HG03045 (cell line): ENCODE data around the gene UBXN10.
"Not testable (repeated sequence)": the region's sequence is repeated elsewhere in the genome, so short reads cannot be mapped to it uniquely, and the experiment has no call there.

ENCODE experiments used
- ATAC-seq: cut with Tn5 transposase; IDR thresholded peaks from one replicate; pipeline ENCODE4 v1.9.1; 2021; ENCODE audit warnings: mild to moderate bottlenecking, moderate library complexity; ENCODE audit not compliant: unreplicated experiment

Gene UBXN10

DNA sequence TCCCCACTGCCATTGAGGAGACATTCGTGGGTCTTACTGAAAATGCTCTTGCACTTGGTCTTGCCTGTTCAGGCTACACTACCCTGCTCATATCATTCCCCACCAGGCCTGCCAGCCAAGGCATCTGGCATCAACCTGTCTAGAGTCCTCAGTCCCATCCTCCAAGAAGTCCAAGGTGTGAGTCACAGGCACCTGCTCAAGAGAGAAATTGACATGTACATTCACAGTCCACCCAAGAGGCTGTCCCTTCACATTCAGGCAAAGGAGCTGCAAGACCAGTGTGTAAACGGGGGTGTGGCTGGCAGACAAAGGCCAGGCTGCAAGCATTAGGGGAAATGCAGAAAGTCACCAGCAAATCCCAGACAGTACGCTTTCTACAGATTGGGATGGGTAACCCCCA, 13.5 kb downstream of the UBXN10 start:
- ATAC-seq: no peak

DNA sequence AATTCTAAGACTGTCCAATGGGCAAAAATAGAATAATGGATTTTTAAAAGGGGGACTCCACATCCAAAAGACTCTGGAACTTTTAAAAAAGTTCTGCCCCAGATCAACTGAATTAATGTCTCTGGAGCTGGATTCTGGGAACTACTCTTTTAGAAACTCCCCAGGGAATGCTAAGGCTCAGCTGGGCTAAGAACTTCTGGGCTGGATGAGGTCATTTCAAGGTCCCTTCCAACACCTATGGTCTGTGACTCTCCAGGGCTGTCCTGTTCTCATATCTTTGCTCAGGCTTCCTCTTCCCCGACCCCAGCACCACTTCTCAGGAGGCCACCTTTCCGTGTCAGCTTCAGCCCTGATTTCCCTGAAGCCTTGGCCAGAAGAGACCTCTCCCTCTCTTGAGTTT, 13.9 kb downstream of the UBXN10 start:
- no peak for ATAC-seq

DNA sequence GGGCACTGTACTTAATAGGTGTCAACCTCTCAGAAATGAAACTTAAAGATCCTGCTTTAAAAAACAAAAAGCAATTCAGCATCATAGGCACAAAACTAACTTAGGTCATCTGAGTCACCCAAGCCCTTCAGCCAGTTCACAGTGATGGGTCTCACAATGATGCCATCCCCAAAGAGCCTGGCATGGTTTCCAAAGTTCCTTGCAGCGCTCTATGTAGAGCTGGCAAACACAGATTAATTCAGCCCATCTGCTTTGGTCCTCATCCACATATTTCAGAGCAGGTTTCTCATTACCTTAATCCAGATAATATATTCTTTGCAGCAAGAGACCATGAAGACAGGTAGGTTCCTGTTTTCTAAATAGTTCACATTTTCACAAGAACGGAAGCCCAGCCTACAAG, 15.1 kb downstream of the UBXN10 start:
- ATAC-seq: no peak

DNA sequence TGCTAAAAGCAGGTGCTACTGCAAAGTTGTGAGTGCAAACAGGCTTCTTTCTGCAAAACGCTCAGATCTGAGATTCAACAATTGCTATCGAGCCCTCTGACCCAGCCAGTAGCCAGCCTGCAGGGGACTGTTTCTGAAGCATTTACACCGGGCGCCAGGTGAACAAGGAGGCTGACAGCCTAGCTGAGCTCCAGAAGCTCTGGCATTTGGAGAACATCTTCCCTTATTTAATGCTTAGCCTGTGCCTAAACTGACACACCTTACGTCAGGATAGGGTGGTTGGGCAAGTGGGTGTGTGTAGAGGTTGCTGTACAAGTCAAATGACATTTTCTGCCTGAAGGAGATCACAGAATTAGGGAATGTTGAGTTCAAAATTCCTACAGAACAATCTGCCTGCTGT, 16.3 kb downstream of the UBXN10 start:
- no peak for ATAC-seq

DNA sequence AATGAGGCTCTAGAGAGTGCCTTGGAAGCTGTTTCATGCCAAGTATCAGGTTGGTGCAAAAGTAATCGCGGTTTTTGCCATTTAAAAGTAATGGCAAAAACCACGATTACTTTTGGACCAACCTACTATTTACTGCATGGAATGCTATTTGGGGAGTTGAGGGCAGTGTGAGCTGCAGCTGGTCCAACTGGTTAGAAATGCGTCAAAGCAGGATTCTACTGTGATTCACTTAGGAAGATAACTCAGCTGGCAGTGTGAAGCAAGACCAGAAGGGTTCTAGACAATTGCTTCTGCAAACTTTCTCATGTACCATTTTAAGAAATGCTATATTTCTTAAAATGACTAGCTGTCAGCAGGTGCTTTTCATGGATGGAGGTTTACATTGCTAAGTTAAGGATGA, 21.6 kb downstream of the UBXN10 start:
- ATAC-seq: no peak

DNA sequence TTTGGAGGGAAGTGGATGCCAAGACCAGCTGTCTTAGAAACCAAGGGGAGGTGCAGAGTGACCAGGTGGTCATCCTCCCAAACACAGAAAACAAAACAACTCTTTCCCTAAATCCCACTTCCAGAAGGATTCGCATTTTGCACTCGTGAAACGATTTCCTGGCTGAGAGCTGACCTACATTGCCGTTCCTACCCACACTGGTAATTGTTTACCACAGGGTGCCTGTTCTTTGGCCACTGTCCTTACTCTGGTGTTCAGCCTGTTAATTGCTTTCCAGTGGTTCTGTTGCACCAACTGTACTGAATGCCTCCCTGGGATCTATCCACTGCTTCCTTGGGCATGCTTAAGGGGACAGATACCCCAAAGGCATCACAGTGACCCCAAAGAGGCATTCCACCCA, 23.6 kb downstream of the UBXN10 start:
- no peak for ATAC-seq

GRCh38 chr1:20210736-20211460, 25.0 kb downstream of the UBXN10 start:
- no peak for ATAC-seq

- no peak for ATAC-seq
Measured at GRCh38 chr1:20211511-20211931, 25.6 kb downstream of the UBXN10 start.

DNA sequence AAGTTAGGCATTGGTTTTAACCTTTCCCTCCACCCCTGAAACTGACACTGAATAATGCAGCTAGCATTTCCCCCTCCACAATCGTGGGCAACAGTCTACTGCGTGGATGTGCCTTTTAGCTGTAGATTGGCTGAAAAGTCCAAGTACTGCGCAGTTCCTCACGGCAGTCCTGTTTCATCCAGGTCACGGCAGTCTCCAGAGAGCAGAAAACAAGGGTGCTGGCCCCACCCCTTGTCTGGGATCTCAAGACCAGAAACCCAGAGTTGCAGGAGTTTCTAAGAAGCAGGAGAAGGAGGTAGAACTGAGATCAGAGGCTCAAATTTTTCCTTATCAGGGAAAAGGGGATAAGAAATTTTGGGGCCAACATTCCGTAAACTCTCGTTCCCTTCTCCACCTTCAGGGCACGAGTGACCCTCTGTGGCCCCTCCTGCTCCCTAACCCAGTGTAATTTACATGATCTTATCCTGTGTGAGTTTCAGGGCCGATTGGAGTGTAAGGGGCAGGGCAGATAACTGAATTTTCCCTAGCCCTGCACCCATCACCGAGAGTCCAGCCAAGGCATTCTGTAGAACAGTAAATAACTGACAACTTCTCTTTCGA, 26.3 kb downstream of the UBXN10 start:
- ATAC-seq: no peak

GRCh38 chr1:20212685-20213331, 26.9 kb downstream of the UBXN10 start:
- no peak for ATAC-seq

DNA sequence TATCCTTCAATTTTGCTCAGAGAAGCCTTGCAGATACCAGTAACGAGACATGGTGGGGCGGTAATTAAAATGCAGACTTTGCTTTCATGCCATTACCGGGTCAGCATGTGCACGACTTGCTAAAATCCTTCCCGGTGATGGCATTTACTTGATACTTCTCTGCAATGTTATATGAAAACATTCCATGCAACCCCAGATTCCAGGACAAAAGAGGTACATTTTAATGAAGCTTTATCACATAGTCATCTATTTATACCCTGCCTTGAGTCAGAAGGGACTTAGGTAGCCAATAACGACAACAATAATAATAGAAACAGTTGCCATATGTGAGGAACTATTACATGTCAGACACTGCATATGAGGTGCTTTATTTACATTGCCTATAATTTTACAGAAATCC, 29.8 kb downstream of the UBXN10 start:
- ATAC-seq: no peak

- no peak for ATAC-seq
Measured at GRCh38 chr1:20216574-20216973, 30.7 kb downstream of the UBXN10 start.

- ATAC-seq: not testable (repeated sequence)
Measured at GRCh38 chr1:20219053-20219452, 33.2 kb downstream of the UBXN10 start.

DNA sequence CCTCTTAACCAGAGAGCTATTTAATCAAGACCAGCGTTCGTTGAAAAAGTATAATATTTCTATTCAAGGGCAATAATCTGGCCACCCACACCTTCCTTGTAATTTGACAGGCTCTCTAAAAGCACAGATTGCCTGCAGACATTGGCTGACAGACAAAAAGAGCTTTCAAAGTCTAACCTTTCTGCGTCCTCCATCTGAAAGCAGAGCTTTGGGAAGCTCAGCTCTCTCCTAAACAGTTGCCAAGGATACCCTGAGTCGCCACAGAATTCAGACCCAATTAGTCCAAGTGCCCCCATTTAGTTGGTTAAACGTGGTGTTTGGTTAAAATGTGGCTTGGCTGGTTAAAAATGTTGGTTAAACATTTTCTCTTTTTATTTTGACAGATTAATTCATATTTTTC, 34.1 kb downstream of the UBXN10 start:
- no peak for ATAC-seq

DNA sequence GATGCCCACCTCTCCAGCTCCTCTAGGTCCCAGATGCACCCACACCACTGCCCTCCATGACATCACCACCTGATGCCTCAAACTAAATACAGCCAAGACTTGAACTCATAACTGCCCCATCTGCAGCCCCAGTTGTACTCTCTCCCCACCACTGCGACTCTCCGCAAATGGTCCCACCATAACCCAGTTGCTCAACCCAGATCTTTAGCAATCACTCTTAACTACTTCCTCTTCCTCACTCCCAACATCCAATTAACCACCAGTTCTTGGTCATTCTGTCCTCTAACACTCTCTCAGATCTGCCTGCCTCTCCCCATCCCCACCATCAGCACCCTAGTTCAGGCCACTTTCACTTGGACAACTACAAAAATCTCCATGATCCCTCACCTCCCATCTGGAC, 37.2 kb downstream of the UBXN10 start:
- no peak for ATAC-seq

DNA sequence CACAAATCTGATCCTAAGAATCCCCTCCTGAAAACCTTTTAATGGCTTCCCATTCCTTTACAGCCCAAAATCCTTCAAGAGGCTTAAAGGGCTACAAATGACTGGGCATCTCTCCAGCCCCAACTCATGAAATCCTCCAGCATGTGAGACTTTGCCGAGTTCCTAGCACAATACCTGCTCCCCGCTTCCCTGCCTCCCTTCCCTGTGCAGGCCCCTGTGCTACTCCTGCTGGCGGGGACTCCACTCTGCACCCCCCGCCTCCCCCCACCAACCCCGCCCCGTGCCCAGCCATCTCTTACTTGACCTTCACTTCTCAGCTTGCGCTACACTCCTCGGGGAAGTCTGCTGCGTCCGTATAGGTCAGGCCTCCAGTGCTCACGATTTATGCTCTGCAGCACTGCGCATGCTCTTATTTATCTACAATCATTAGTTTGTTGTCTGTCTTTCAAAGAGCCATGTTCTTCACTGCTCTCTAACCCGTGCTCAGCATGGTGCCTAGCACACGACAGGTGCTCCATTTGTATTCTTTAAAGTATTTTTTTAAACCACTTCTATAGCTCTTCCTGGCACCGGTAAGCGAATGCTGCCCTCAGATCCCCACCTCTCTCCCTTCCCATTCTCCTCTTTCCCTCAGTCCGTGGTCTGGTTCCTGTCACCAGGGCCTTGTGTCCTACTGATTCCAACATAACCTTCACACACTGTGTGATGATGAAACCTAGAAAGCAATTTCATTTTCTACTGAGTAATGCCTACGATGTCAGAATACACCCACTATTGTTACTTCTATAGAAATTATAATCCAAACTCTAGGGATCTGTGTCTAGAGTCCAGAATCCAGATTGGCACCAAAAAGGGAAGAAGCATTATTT, 37.9 kb downstream of the UBXN10 start:
- no peak for ATAC-seq

- no peak for ATAC-seq
Measured at GRCh38 chr1:20224546-20224945, 38.6 kb downstream of the UBXN10 start.

DNA sequence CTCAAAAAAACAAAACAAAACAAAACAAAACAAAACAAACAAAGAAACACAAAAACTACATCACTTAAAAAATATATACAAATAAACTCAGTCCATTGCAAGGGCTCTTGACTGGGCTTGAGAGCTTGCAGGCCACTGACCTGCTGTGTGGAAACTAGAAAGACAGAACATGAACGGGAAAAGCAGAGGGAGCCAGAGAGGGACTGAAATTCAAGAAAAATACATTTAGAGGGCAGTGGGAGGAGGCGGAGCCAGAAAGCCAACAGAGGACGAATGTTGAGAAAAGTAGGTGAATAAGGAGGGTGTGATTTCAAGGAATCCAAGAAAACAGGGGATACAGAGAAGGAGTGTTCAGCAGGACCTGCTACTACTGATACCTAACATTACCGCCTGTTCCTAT, 41.8 kb downstream of the UBXN10 start:
- ATAC-seq: no peak

DNA sequence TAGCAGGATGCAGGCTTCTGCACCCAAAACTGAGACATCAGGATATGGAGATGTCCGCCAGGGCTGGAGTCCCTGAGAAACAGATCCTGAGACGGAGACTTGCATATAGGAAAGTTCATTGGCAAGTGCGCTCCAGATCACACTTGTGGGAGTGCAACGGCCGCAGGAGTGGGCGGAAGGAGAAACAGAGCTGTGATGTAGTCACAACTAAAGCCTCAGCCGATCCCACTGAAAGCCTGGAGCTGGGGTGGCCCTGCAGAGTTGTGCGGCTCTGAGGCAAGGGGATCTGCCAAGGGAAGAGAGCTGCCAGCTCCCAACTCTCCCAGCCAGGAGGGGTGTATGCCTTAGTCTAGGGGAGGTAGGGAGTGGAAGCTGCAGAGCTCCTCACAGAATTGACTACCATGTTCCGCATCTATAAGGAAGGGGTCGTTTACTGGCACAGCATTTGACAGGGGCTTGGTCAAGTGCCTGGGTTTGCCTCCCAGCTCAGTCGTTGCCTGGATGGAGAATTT, 42.5 kb downstream of the UBXN10 start:
- no peak for ATAC-seq

DNA sequence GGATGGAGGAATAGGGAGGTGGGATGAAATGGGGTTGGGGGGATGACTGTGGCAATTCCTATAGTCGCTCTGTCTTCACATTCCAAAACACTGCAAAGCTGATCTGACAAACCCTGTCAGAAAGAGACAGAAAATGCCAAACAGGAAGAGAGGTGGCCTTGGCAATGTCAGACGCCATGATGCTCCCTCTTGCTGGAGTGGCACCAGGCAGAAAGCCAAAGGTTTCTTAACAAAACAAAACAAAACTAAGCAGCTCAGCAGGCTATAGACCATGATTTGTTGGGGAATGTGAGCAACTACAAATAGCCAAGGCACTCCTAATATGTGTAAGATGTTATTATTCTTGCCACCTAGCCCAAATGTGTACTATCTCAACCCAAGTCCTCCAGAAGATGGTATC, 43.3 kb downstream of the UBXN10 start:
- ATAC-seq: no peak

- not testable (repeated sequence) for ATAC-seq
Measured at GRCh38 chr1:20232564-20232963, 46.7 kb downstream of the UBXN10 start.
